GM19239 (cell line): ENCODE results near the gene LCE3E.

Experiments used
- DNase-seq: peaks from one replicate; pipeline ENCODE4 v3.0.0; 2011; ENCODE audit warnings: low spot score; ENCODE audit not compliant: insufficient read length
- FAIRE-seq: peaks from 2 replicates; lab custom pipeline; 2011; peaks lifted over from hg19 to GRCh38; lab: Jason Lieb, UNC

LCE3E gene

GRCh38 chr1:152517237-152517811, 49.3 kb downstream of the LCE3E start:
- FAIRE-seq (no peak), DNase-seq (no peak)

GRCh38 chr1:152516082-152516481, 50.5 kb downstream of the LCE3E start:
- FAIRE-seq, result no peak
- DNase-seq, result no peak
